H9 (cell line): ENCODE measurements around the gene MAD1L1. TPM values are rescaled to one million over a fixed set of nuclear protein-coding genes. Genes with fewer than 3 reads are reported as not detected.

Experiments used
- DNase-seq: peaks from one replicate; pipeline ENCODE4 v3.0.0-alpha.2; 2017
- H2AFZ ChIP-seq: one replicate; pipeline ENCODE4 v1.6.1; 2013; ENCODE audit warnings: mild to moderate bottlenecking, low read length, control low read depth, moderate library complexity
- H2AK5ac ChIP-seq: 2 replicates; pipeline ENCODE4 v1.6.1; 2013; ENCODE audit warnings: low read length, control low read depth, mixed read lengths; ENCODE audit not compliant: insufficient read length
- H2BK120ac ChIP-seq: one replicate; pipeline ENCODE4 v1.6.1; 2013; ENCODE audit warnings: low read depth, mild to moderate bottlenecking, low read length, control low read depth, inconsistent platforms; ENCODE audit not compliant: poor library complexity, severe bottlenecking
- H2BK12ac ChIP-seq: 2 replicates; pipeline ENCODE4 v1.6.1; 2013; ENCODE audit warnings: low read length, control low read depth, mixed read lengths, low read depth; ENCODE audit not compliant: insufficient read length
- H2BK15ac ChIP-seq: 2 replicates; pipeline ENCODE4 v1.6.1; 2013; ENCODE audit warnings: low read depth, low read length, control low read depth
- H2BK20ac ChIP-seq: one replicate; pipeline ENCODE4 v1.6.1; 2013; ENCODE audit warnings: low read depth, mild to moderate bottlenecking, low read length, control low read depth, inconsistent platforms; ENCODE audit not compliant: poor library complexity, severe bottlenecking
- H2BK5ac ChIP-seq: 2 replicates; pipeline ENCODE4 v1.6.1; 2013; ENCODE audit warnings: low read length, control low read depth, mixed read lengths; ENCODE audit not compliant: insufficient read length
- H3K14ac ChIP-seq: 2 replicates; pipeline ENCODE4 v1.6.1; 2013; ENCODE audit warnings: low read length, control low read depth; ENCODE audit not compliant: insufficient read depth
- H3K18ac ChIP-seq: 2 replicates; pipeline ENCODE4 v1.6.1; 2013; ENCODE audit warnings: low read depth, mild to moderate bottlenecking, mixed read lengths, low read length, control low read depth; ENCODE audit not compliant: insufficient read length
- H3K23ac ChIP-seq: 2 replicates; pipeline ENCODE4 v1.6.1; 2013; ENCODE audit warnings: low read length, control low read depth, mixed read lengths, low read depth; ENCODE audit not compliant: insufficient read length
- H3K23me2 ChIP-seq: 2 replicates; pipeline ENCODE4 v1.6.1; 2013; ENCODE audit warnings: low read depth, mild to moderate bottlenecking, mixed read lengths, low read length, control low read depth; ENCODE audit not compliant: insufficient read length, poor library complexity, severe bottlenecking
- H3K27ac ChIP-seq: 2 replicates; pipeline ENCODE4 v1.5.1; 2013; ENCODE audit warnings: low read length, control low read depth, mixed read lengths, low read depth; ENCODE audit not compliant: insufficient read length
- H3K27me3 ChIP-seq: 2 replicates; pipeline ENCODE4 v1.6.1; 2013; ENCODE audit warnings: low read length, control low read depth, inconsistent platforms; ENCODE audit not compliant: insufficient read depth
- H3K4ac ChIP-seq: 2 replicates; pipeline ENCODE4 v1.6.1; 2013; ENCODE audit warnings: low read depth, mild to moderate bottlenecking, control low read depth, inconsistent platforms, low read length, moderate library complexity
- H3K4me1 ChIP-seq: 2 replicates; pipeline ENCODE4 v1.6.1; 2013; ENCODE audit warnings: low read length, control low read depth, inconsistent platforms; ENCODE audit not compliant: insufficient read depth
- H3K4me2 ChIP-seq: 2 replicates; pipeline ENCODE4 v1.6.1; 2013; ENCODE audit warnings: low read length, control low read depth, mixed read lengths; ENCODE audit not compliant: insufficient read length, insufficient read depth
- H3K56ac ChIP-seq: 2 replicates; pipeline ENCODE4 v1.6.1; 2013; ENCODE audit warnings: low read depth, mild to moderate bottlenecking, mixed read lengths, low read length, control low read depth; ENCODE audit not compliant: insufficient read length
- H3K79me1 ChIP-seq: 2 replicates; pipeline ENCODE4 v1.6.1; 2013; ENCODE audit warnings: low read depth, mild to moderate bottlenecking, moderate library complexity, low read length, control low read depth, inconsistent platforms; ENCODE audit not compliant: insufficient read depth, poor library complexity, severe bottlenecking
- H3K79me2 ChIP-seq: 2 replicates; pipeline ENCODE4 v1.6.1; 2013; ENCODE audit warnings: low read length, control low read depth, inconsistent platforms; ENCODE audit not compliant: insufficient read depth
- H3K9ac ChIP-seq: 2 replicates; pipeline ENCODE4 v1.6.1; 2013; ENCODE audit warnings: low read length, control low read depth, mixed read lengths; ENCODE audit not compliant: insufficient read length; ENCODE audit errors: extremely low read depth
- H3K9me3 ChIP-seq: one replicate; pipeline ENCODE4 v1.6.1; 2013; ENCODE audit warnings: low read depth, low read length, inconsistent platforms; ENCODE audit not compliant: control insufficient read depth
- H3T11ph ChIP-seq: one replicate; pipeline ENCODE4 v1.6.1; 2013; ENCODE audit warnings: mild to moderate bottlenecking, low read length, control low read depth, inconsistent platforms
- H4K20me1 ChIP-seq: one replicate; pipeline ENCODE4 v1.6.1; 2013; ENCODE audit not compliant: control insufficient read depth, insufficient read length, insufficient read depth
- H4K5ac ChIP-seq: 2 replicates; pipeline ENCODE4 v1.6.1; 2013; ENCODE audit warnings: low read depth, mild to moderate bottlenecking, mixed read lengths, low read length, control low read depth; ENCODE audit not compliant: insufficient read length
- H4K8ac ChIP-seq: replicated peaks from 2 replicates; pipeline ENCODE4 v1.6.1; 2013; ENCODE audit warnings: low read length, control low read depth, mixed read lengths, low read depth; ENCODE audit not compliant: insufficient read length
- H4K91ac ChIP-seq: 2 replicates; pipeline ENCODE4 v1.6.1; 2013; ENCODE audit warnings: low read depth, mild to moderate bottlenecking, moderate library complexity, mixed read lengths, low read length, control low read depth; ENCODE audit not compliant: insufficient read length
- H3K27ac Mint-ChIP-seq, 3 experiments: 2 replicates in 2 of 3; 3 replicates in 1 of 3; pipeline ENCODE4 v1.8.0; 2020 to 2021; ENCODE audit warnings: mixed read lengths in 3 of 3, mild to moderate bottlenecking in 1 of 3, moderate library complexity in 1 of 3
- H3K27me3 Mint-ChIP-seq: 2 replicates; pipeline ENCODE4 v1.8.0; 2021; ENCODE audit warnings: low read depth, mild to moderate bottlenecking, moderate library complexity, mixed read lengths
- H3K36me3 Mint-ChIP-seq, 3 experiments: 2 replicates in 2 of 3; 3 replicates in 1 of 3; pipeline ENCODE4 v1.8.0; 2020 to 2021; ENCODE audit warnings: low read depth in 3 of 3, mixed read lengths in 3 of 3; ENCODE audit not compliant: insufficient read depth in 1 of 3
- H3K4me1 Mint-ChIP-seq, 2 experiments: 2 replicates each; pipeline ENCODE4 v1.8.0; 2020; ENCODE audit warnings: mixed read lengths in 2 of 2
- H3K4me3 Mint-ChIP-seq, 2 experiments: 2 replicates in 1 of 2; 3 replicates in 1 of 2; pipeline ENCODE4 v1.8.0; 2020 to 2021; ENCODE audit warnings: mild to moderate bottlenecking in 2 of 2, mixed read lengths in 2 of 2, moderate library complexity in 1 of 2
- H3K9me3 Mint-ChIP-seq, 2 experiments: 2 replicates in 1 of 2; 3 replicates in 1 of 2; pipeline ENCODE4 v1.8.0; 2020; ENCODE audit warnings: mild to moderate bottlenecking in 2 of 2, mixed read lengths in 2 of 2, moderate library complexity in 1 of 2
- CTCF ChIP-seq: fragments of 200-600 bp; sonication (generic); conservative IDR thresholded peaks from 3 replicates; pipeline ENCODE4 v1.8.0; 2021; ENCODE audit warnings: antibody characterized with exemption, mild to moderate bottlenecking
- WGBS: extraction: QIAGEN DNeasy Blood & Tissue Kit; methylation state at CpG from one replicate; pipeline ENCODE4 v1.1.7; 2013; ENCODE audit warnings: missing lambda C conversion rate, low lambda C conversion rate, mixed read lengths; ENCODE audit not compliant: insufficient read length; ENCODE audit errors: extremely low coverage; 5-methylcytosine and 5-hydroxymethylcytosine counted together
- total RNA-seq: library from RNA; stranded (reverse); gene quantifications from 2 replicates; pipeline ENCODE4 v1.2.1, GENCODE V29; 2021

Gene MAD1L1
- total RNA-seq, 1 experiment from 2014 or later: 39.0 TPM

- WGBS: no CpG with 5 or more reads among the region's 12 CpGs
- DNase-seq: no peak
- H3K23ac ChIP-seq: no peak overlapping the region
These were observed 307.4 kb downstream of the MAD1L1 start for GRCh38 chr7:1925349-1925748.

More at GRCh38 chr7:1925349-1925748, 307.4 kb downstream of the MAD1L1 start:
- Histone ChIP-seq H3K4me2 (no peak overlapping the region), H2BK120ac (no peak overlapping the region), H4K5ac (no peak overlapping the region), H3K18ac (no peak overlapping the region), H3K9me3 (no peaks in the 10 kb centered on the region), H3K4ac (no peak overlapping the region), H3K27ac (no peak overlapping the region), H3K4me1 (no peaks in the 10 kb centered on the region), H2BK20ac (no peak overlapping the region), H4K8ac (no peak overlapping the region), H3K56ac (no peak overlapping the region), H2AK5ac (no peak overlapping the region), H2BK15ac (no peak overlapping the region), H2BK12ac (no peak overlapping the region), H3K23me2 (no peaks in the 10 kb centered on the region), H3K27me3 (no peaks in the 10 kb centered on the region), H3K79me1 (no peaks in the 10 kb centered on the region), H2AFZ (no peak overlapping the region), H3K79me2 (no peaks in the 10 kb centered on the region), H4K91ac (no peak overlapping the region), H2BK5ac (no peak overlapping the region), H3T11ph (no peak overlapping the region), H3K9ac (no peak overlapping the region), H4K20me1 (no peaks in the 10 kb centered on the region), H3K14ac (no peak overlapping the region)
- peak; percentile 39; the same call in 2 of the 3 replicates for TF ChIP-seq CTCF
- H3K9me3 Mint-ChIP-seq: peaks cover 0 to 4% of the 10 kb centered on the region in 2 experiments; a peak in 1 of 5 replicates
- no peak overlapping the region for H3K27ac Mint-ChIP-seq
- no peak overlapping the region for H3K4me3 Mint-ChIP-seq
- no peaks in the 10 kb centered on the region; the same call in 1 of the 2 replicates for H3K27me3 Mint-ChIP-seq
- peaks cover 0 to 5% (median 0%) of the 10 kb centered on the region in 3 experiments; a peak in 1 of 7 replicates for H3K36me3 Mint-ChIP-seq
- H3K4me1 Mint-ChIP-seq: no peaks in the 10 kb centered on the region
